ENCODE data around the gene PTPRR.

DNA sequence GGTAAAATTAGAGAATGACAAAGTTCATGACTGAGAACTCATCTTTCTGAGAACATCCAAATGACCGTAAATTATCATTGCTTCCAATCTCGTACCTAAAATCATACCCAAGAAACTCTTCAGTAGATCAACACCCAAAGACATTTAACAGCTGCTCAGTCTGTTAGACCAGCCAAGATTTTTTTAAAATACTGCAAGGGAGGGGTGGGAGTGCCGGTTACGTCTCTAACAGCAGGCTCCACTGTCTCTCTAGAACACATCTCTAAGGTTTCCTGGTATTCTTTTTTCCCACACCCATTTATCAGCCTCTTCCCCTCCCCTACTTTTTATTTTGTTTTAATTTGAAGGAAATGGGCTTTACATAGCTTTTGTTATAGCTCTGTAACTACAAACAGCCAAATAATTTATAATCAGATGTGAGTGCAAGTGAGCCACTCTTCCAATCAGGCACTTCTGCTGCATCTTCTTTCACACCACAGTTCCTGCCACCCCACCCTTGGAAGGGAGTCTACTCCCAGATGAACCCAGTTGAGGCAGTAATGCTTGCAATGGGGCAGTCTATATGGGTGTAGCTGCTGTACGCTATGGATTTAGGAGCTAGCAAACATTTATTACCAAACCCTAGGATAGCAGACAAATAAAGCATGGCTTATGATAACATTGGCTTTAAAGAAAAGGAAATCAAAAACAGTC is 305.2 kb downstream of the PTPRR start:
- TF ChIP-seq POLR2A (IDR thresholded peaks at IDR 0.05) (no peak), POLR2AphosphoS5 (IDR thresholded peaks at IDR 0.05; ENCODE audit: insufficient read depth in 1 of 2, low read depth in 1 of 2) (no peak)
- TF ChIP-seq, protein P1, sequence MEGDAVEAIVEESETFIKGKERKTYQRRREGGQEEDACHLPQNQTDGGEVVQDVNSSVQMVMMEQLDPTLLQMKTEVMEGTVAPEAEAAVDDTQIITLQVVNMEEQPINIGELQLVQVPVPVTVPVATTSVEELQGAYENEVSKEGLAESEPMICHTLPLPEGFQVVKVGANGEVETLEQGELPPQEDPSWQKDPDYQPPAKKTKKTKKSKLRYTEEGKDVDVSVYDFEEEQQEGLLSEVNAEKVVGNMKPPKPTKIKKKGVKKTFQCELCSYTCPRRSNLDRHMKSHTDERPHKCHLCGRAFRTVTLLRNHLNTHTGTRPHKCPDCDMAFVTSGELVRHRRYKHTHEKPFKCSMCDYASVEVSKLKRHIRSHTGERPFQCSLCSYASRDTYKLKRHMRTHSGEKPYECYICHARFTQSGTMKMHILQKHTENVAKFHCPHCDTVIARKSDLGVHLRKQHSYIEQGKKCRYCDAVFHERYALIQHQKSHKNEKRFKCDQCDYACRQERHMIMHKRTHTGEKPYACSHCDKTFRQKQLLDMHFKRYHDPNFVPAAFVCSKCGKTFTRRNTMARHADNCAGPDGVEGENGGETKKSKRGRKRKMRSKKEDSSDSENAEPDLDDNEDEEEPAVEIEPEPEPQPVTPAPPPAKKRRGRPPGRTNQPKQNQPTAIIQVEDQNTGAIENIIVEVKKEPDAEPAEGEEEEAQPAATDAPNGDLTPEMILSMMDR (IDR thresholded peaks at IDR 0.05), result no peak
